Subcutaneous abdominal adipose tissue (tissue), 5 donors: ENCODE measurements around the gene TIMM44.

Experiments used
- H3K27ac ChIP-seq: one replicate; pipeline ENCODE4 v1.7.0; 2013; ENCODE audit warnings: low read depth, mild to moderate bottlenecking, inconsistent platforms, low read length, moderate library complexity
- H3K27me3 ChIP-seq, 5 donors: one replicate each; pipeline ENCODE4 v1.7.0; 2013; ENCODE audit warnings: low read length in 5 of 5, inconsistent platforms in 1 of 5; ENCODE audit not compliant: control insufficient read depth in 5 of 5, insufficient read depth in 4 of 5
- H3K36me3 ChIP-seq, 5 donors: one replicate each; pipeline ENCODE4 v1.7.0; 2013; ENCODE audit warnings: low read length in 5 of 5; ENCODE audit not compliant: control insufficient read depth in 5 of 5, insufficient read depth in 5 of 5
- H3K4me1 ChIP-seq, 5 donors: one replicate each; pipeline ENCODE4 v1.7.0; 2013; ENCODE audit warnings: low read length in 5 of 5, mild to moderate bottlenecking in 3 of 5, moderate library complexity in 1 of 5; ENCODE audit not compliant: control insufficient read depth in 5 of 5, insufficient read depth in 5 of 5
- H3K4me3 ChIP-seq, 5 donors: one replicate each; pipeline ENCODE4 v1.7.0; 2013; ENCODE audit warnings: low read length in 5 of 5, low read depth in 1 of 5
- H3K9ac ChIP-seq, 5 donors: one replicate each; pipeline ENCODE4 v1.7.0; 2013; ENCODE audit warnings: low read length in 5 of 5, mild to moderate bottlenecking in 4 of 5, moderate library complexity in 3 of 5
- H3K9me3 ChIP-seq, 5 donors: one replicate each; pipeline ENCODE4 v1.7.0; 2013; ENCODE audit warnings: low read length in 5 of 5; ENCODE audit not compliant: control insufficient read depth in 5 of 5
- donor health status: healthy.
- donor health status: healthy.
- donor health status: healthy.
- donor health status: healthy.
- donor health status: healthy.

The TIMM44 gene

DNA sequence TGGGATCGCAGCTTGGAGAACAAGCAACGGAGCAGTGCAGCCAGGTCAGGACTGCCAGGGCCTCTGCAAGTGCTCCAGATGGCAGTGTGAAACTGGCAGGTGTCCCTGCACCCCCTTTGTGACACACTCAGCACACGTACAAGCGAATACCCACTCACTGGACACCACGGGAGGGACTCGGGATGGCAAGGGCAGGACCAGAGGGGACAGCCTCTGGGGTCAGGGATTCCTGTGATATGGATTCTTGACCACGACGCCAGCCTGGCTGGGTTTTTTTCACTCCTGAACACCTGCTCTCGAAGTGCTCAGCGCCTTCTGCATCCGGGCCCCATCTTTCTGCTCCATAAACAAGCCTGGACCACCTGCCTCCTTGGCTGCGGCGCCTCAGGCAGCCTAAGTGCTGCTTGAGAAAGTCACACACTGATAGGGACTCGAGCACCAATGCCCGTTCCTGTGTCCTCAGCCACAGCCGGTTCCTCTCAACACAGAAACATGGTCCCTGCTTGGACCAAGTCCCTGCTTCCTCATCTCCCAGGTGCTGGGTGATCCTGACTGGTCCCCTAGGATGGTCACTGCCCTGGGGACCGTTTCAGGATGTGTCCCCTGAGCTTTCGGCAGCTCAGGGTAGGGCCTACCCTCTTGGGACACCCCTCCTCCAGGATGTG, 40.0 kb upstream of the TIMM44 start:
- Histone ChIP-seq H3K36me3 (peaks cover 0 to 83% (median 81%) of the 10 kb centered on the region in 5 donors), H3K4me1 (peaks cover 0 to 38% (median 18%) of the 10 kb centered on the region in 5 donors), H3K9me3 (no peaks in the 10 kb centered on the region), H3K9ac (no peak overlapping the region), H3K27me3 (no peaks in the 10 kb centered on the region), H3K27ac (no peak overlapping the region), H3K4me3 (no peak overlapping the region)

DNA sequence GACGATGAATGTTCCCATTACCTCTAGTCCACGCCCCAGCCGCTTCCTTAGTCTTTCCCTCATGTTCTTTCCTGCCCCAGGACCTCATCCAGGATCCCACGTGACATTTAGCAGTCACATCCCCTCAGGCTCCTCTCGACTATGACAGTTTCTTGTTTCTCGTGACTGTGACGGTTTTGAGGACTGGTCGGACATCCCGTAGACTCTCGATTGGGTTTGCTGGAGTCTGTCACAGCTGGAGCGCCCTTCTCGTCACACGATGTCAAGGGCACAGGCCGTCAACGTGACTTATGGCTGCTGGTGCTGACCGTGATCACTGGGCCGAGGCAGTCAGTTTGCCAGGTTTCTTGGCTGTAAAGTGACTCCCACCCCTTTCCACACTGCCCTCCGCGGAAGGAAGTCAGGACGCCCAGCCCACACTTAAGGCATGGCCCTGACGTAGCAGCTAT, 39.2 kb upstream of the TIMM44 start:
- H3K27ac ChIP-seq, result no peak overlapping the region

DNA sequence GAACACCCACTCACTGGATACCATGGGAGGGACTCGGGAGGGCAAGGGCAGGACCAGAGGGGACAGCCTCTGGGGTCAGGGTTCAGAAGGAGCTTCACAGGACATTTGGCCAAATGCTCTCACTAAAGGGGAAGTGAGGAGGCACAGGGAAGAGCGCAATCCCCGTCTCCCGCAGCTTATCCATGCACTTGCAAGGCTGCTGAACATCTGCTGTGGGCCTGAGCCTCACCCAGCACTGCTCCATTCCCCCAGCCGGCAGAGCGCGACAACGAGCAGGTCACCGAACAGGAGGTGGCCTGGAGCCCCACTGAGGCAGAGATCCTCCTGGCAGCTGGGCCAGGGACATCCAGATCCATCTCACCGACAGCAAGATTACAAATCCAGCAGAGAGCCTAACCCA, 38.6 kb upstream of the TIMM44 start:
- H3K9ac ChIP-seq, result peak overlapping the region in 1 of 5 donors; percentile 9
- H3K9me3 ChIP-seq, result no peaks in the 10 kb centered on the region
- H3K27ac ChIP-seq, result no peak overlapping the region
- peaks cover 0 to 26% (median 10%) of the 10 kb centered on the region in 5 donors for H3K4me1 ChIP-seq
- no peak overlapping the region for H3K4me3 ChIP-seq
- no peaks in the 10 kb centered on the region for H3K27me3 ChIP-seq
- peaks cover 0 to 83% (median 81%) of the 10 kb centered on the region in 5 donors for H3K36me3 ChIP-seq

More for the DNA sequence above, 39.2 kb upstream of the TIMM44 start:
- H3K9ac ChIP-seq, result peak overlapping the region in 1 of 5 donors; percentile 9
- H3K9me3 ChIP-seq, result no peaks in the 10 kb centered on the region
- no peaks in the 10 kb centered on the region for H3K27me3 ChIP-seq
- H3K4me1 ChIP-seq, result peaks cover 0 to 32% (median 16%) of the 10 kb centered on the region in 5 donors
- no peak overlapping the region for H3K4me3 ChIP-seq
- H3K36me3 ChIP-seq, result peaks cover 0 to 83% (median 80%) of the 10 kb centered on the region in 5 donors

DNA sequence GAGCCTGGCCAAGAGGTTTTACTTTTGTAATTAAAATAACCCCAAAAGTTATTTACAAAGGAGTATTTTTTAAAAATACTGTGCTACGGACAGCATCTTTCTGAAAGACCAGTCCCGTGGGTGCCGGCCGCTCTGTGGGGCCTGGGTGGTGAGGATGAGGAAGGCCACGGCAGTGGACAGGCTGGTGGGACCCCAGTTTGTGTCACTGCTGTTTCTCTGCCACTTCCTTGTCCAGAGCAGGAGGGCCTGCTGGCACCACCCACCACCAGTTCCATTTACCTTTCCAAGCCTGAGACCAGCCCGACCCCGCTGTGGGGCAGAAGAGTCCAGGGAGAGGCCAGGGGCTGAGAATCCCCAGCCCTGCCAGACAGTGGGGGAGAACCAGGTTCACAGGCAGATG, 38.2 kb upstream of the TIMM44 start:
- H3K27ac ChIP-seq, result no peak overlapping the region
- H3K9ac ChIP-seq, result peak overlapping the region in 1 of 5 donors; percentile 9

DNA sequence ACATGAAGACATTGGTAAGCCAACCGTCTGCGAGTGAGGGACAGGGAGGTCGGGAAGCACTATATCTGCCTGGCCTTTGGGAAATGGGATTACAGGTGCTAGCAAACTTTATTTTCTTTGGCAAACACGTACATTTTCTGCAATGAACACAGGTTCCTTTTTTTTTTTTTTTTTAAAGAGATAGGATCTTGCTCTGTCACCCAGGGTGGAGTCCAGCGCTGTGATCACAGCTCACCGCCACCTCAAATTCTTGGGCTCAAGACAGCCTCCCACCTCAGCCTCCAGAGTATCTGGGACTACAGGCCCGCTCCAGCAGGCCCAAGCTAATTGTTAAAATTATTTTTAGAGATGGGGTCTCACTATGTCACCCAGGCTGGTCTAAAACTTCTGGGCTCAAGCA, 37.7 kb upstream of the TIMM44 start:
- no peak overlapping the region for H3K27ac ChIP-seq
- H3K4me3 ChIP-seq, result no peak overlapping the region
- peaks cover 0 to 91% (median 83%) of the 10 kb centered on the region in 5 donors for H3K36me3 ChIP-seq
- no peaks in the 10 kb centered on the region for H3K9me3 ChIP-seq
- H3K4me1 ChIP-seq, result peaks cover 0 to 19% (median 4%) of the 10 kb centered on the region in 5 donors
- H3K27me3 ChIP-seq, result no peaks in the 10 kb centered on the region
- no peak overlapping the region for H3K9ac ChIP-seq

More for the DNA sequence above, 38.2 kb upstream of the TIMM44 start:
- Histone ChIP-seq H3K27me3 (no peaks in the 10 kb centered on the region), H3K4me1 (peaks cover 0 to 23% (median 8%) of the 10 kb centered on the region in 5 donors), H3K4me3 (no peak overlapping the region), H3K9me3 (no peaks in the 10 kb centered on the region), H3K36me3 (peaks cover 0 to 87% (median 83%) of the 10 kb centered on the region in 5 donors)

DNA sequence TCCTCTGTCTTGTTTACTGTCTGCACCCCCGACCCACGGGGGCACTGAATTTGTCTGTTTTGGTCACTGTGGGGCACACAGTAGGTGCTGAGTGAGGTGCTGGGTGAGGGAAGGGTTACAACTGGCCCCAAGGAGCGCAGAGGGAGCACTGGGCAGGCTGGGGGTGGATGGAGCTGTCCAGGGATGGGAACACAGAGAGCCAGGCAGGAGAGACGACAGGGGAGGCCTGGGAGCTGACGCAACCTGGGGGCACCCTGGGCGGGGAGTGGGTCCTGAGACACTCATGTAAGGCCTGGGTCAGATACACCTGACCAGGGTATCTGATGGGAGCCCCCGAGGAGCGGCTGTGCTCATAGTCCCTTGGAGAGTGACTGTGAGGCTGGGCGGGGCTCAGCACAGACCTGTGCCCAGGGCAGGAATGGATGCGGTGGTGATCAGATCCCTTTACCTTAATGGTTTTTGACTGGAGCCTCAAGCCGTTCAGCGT, 37.2 kb upstream of the TIMM44 start:
- Histone ChIP-seq H3K4me1 (peaks cover 0 to 18% (median 4%) of the 10 kb centered on the region in 5 donors), H3K27me3 (no peaks in the 10 kb centered on the region), H3K4me3 (no peak overlapping the region), H3K27ac (no peak overlapping the region), H3K36me3 (peaks cover 0 to 87% (median 80%) of the 10 kb centered on the region in 5 donors), H3K9ac (no peak overlapping the region), H3K9me3 (no peaks in the 10 kb centered on the region)

DNA sequence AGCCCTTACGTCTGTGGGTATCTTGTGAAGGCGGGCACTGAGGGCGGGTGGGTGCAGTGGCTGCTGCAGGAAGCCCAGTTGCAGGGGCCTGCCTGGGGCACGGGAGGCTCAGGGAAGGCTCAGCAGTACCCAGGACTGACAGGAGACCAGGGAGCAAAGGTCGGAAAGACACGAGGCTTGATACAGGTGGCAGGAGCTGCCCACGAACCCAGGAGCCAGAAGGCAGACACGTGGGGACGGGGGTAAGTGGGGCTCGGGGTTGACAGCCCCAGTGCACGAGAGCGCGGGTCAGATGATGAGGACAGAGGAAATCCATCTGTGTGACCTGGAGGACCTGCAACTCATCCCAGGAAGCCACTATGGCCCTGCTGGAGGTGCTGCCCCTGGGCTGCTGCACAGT, 36.7 kb upstream of the TIMM44 start:
- H3K27me3 ChIP-seq, result no peaks in the 10 kb centered on the region
- H3K4me1 ChIP-seq, result peaks cover 0 to 20% (median 8%) of the 10 kb centered on the region in 5 donors
- no peak overlapping the region for H3K9ac ChIP-seq
- peaks cover 0 to 85% (median 77%) of the 10 kb centered on the region in 5 donors for H3K36me3 ChIP-seq
- no peaks in the 10 kb centered on the region for H3K9me3 ChIP-seq
- no peak overlapping the region for H3K27ac ChIP-seq
- no peak overlapping the region for H3K4me3 ChIP-seq

DNA sequence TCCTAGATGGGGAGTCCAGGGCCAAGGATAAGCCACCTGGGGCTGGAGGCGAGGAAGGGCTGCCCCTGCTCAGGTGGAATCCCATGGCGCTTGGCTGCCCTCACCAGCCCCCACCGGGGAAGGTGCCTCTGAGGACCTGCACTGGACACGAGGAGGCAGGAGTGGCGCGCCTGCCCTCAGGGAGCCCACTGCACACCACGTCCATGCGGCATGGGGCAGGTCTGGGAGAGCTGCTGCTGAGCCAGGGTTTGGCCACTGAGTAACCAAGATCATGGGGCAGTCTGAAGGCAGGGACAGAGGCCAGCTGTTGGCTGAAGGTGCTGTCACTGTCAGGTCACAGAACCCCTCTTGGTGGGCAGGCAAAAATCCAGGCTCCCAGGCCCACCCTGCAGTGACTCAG, 36.1 kb upstream of the TIMM44 start:
- Histone ChIP-seq H3K9ac (no peak overlapping the region), H3K36me3 (peaks cover 0 to 83% (median 78%) of the 10 kb centered on the region in 5 donors), H3K27me3 (no peaks in the 10 kb centered on the region), H3K4me1 (peaks cover 0 to 22% (median 14%) of the 10 kb centered on the region in 5 donors), H3K27ac (no peak overlapping the region), H3K9me3 (no peaks in the 10 kb centered on the region), H3K4me3 (no peak overlapping the region)

DNA sequence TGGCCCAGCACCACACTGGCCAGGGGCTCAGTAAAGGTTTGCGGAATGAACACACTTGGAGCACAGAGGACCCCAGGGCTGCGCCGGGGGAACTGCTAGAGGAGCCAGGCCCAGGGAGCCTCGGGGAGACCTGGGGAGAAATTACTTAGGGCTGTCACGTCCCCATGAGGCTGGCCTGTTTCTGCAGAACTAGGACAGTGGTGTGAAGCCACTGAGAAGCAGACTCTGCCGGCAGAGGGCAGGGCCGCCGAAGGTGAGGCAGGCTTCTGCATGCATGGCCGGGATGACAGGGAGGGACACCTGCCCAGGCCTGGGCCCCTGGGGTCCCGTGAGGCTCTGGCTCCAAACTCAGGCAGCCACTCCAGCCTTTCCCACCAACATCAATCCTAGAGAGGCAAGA, 35.5 kb upstream of the TIMM44 start:
- H3K9ac ChIP-seq, result no peak overlapping the region
- peaks cover 0 to 22% (median 16%) of the 10 kb centered on the region in 5 donors for H3K4me1 ChIP-seq
- H3K36me3 ChIP-seq, result peaks cover 0 to 83% (median 76%) of the 10 kb centered on the region in 5 donors
- no peak overlapping the region for H3K27ac ChIP-seq
- H3K4me3 ChIP-seq, result no peak overlapping the region
- no peaks in the 10 kb centered on the region for H3K9me3 ChIP-seq
- H3K27me3 ChIP-seq, result no peaks in the 10 kb centered on the region

DNA sequence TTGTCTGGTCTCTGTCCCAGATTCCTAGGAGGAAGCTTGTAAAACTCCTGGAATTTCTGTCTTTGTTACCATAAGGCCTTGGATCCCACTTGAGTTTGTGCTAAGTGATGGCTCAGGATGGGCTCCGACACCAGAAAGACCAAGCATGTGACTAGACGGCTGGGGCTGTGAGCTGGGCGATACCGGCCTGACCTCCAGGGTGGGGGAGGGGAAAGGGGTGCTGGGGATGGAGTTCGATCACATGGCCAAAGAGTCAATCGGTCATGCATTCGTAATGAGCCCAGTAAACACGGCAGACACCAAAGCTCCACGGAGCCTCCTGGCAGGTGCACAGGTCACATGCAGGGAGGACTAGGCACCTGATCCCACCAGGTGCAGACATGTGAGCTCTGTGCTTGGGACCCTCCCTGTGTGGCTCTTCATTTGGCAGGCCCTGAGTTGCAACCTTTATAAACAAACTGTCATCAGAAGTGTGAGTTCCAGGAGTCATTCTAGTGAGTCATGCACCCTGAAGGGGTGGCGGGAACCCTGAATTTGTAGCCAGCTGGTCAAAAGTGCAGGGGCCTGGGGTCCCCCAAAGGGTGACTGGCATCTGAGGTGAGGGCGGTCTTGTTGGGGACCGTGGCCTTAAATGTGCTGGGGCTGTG, 34.8 kb upstream of the TIMM44 start:
- H3K4me3 ChIP-seq, result no peak overlapping the region
- H3K36me3 ChIP-seq, result peaks cover 0 to 84% (median 72%) of the 10 kb centered on the region in 5 donors
- no peaks in the 10 kb centered on the region for H3K9me3 ChIP-seq
- H3K9ac ChIP-seq, result no peak overlapping the region
- H3K27me3 ChIP-seq, result no peaks in the 10 kb centered on the region
- no peak overlapping the region for H3K27ac ChIP-seq
- peaks cover 0 to 22% (median 15%) of the 10 kb centered on the region in 5 donors for H3K4me1 ChIP-seq
